ENCODE measurements around the gene EPHB6.
A peak's percentile ranks its signal among the peaks of the same experiment; 100 is the strongest.

The EPHB6 gene

GRCh38 chr7:142854372-142855113, at the start of gene EPHB6:
Gene EPHB6 (plus strand): TSS chr7:142855076. CDS start chr7:142863228, 8,152 bp downstream.
- DNase-seq = peak; percentile 57

GRCh38 chr7:142805350-142806021, 49.4 kb upstream of the EPHB6 start:
- DNase-seq = no peak

GRCh38 chr7:142806022-142806356, 48.9 kb upstream of the EPHB6 start:
- no peak for DNase-seq

- DNase-seq = no peak
These were observed 47.9 kb upstream of the EPHB6 start for GRCh38 chr7:142806957-142807356.

- DNase-seq = peak; percentile 56
These were observed 46.9 kb upstream of the EPHB6 start for GRCh38 chr7:142807855-142808460.

GRCh38 chr7:142808461-142808801, 46.4 kb upstream of the EPHB6 start:
- DNase-seq = no peak

GRCh38 chr7:142808802-142809583, 45.9 kb upstream of the EPHB6 start:
- DNase-seq = peak; percentile 94

- no peak for DNase-seq
These were observed 45.2 kb upstream of the EPHB6 start for GRCh38 chr7:142809671-142810070.

GRCh38 chr7:142811154-142811737, 43.6 kb upstream of the EPHB6 start:
- DNase-seq = no peak

- DNase-seq = no peak
These were observed 42.2 kb upstream of the EPHB6 start for GRCh38 chr7:142812437-142813215.

- no peak for DNase-seq
These were observed 41.6 kb upstream of the EPHB6 start for GRCh38 chr7:142813226-142813625.

- no peak for DNase-seq
These were observed 41.2 kb upstream of the EPHB6 start for GRCh38 chr7:142813699-142814098.

- no peak for DNase-seq
These were observed 40.4 kb upstream of the EPHB6 start for GRCh38 chr7:142814451-142814850.

GRCh38 chr7:142815134-142815533, 39.7 kb upstream of the EPHB6 start:
- no peak for DNase-seq

- DNase-seq = no peak
These were observed 37.4 kb upstream of the EPHB6 start for GRCh38 chr7:142817506-142817905.

- DNase-seq = no peak
These were observed 35.3 kb upstream of the EPHB6 start for GRCh38 chr7:142819530-142819929.

- no peak for DNase-seq
These were observed 32.2 kb upstream of the EPHB6 start for GRCh38 chr7:142822714-142823113.

- no peak for DNase-seq
These were observed 26.9 kb upstream of the EPHB6 start for GRCh38 chr7:142827951-142828500.

GRCh38 chr7:142832417-142832816, 22.5 kb upstream of the EPHB6 start:
- DNase-seq = no peak

- no peak for DNase-seq
These were observed 21.5 kb upstream of the EPHB6 start for GRCh38 chr7:142833174-142834048.

GRCh38 chr7:142835487-142835886, 19.4 kb upstream of the EPHB6 start:
- no peak for DNase-seq
